PC-3 (cell line): ENCODE measurements around the gene LPCAT1. TPM values are rescaled to one million over a fixed set of nuclear protein-coding genes. Genes with fewer than 3 reads are reported as not detected.

Source experiments
- ATAC-seq: fragments of 200-7000 bp; cut with Tn5 transposase; 2 replicates; pipeline ENCODE4 v1.9.1; 2020; ENCODE audit warnings: mild to moderate bottlenecking, moderate library complexity
- BruUV-seq: library from RNA; stranded (reverse); fragments of 400-500 nt; replicated peaks from 2 replicates; lab custom pipeline; 2021; lab: Mats Ljungman, UMichigan
- CTCF ChIA-PET: fragments of 300-600 bp; sonication (Branson Sonifier 250); formaldehyde crosslinking; loops from one replicate; lab custom pipeline; 2022; ENCODE audit warnings: antibody characterized with exemption; lab: Charles Lee
- POLR2A ChIA-PET: fragments of 300-600 bp; sonication (Branson Sonifier 250); formaldehyde crosslinking; loops from one replicate; lab custom pipeline; 2022; ENCODE audit warnings: antibody characterized with exemption; ENCODE audit not compliant: unreplicated experiment; lab: Charles Lee
- DNase-seq: peaks from one replicate; pipeline ENCODE4 v3.0.0-alpha.2; 2015
- H2AFZ ChIP-seq: fragments of 300-600 bp; sonication (generic); 2 replicates; pipeline ENCODE4 v1.6.0; 2016; ENCODE audit warnings: antibody characterized with exemption, low read length
- H3F3A ChIP-seq: fragments of 300-600 bp; sonication (generic); one replicate; pipeline ENCODE4 v1.6.0; 2017; ENCODE audit warnings: antibody characterized with exemption, low read length, control low read depth, mild to moderate bottlenecking; ENCODE audit not compliant: unreplicated experiment
- H3K27ac ChIP-seq: fragments of 300-600 bp; sonication (generic); 2 replicates; pipeline ENCODE4 v1.5.1; 2016; ENCODE audit warnings: mild to moderate bottlenecking, low read length
- H3K27me3 ChIP-seq: fragments of 300-600 bp; sonication (generic); 2 replicates; pipeline ENCODE4 v1.6.1; 2016; ENCODE audit warnings: low read length, mixed read lengths
- H3K36me3 ChIP-seq: fragments of 300-600 bp; sonication (generic); 2 replicates; pipeline ENCODE4 v1.6.1; 2016; ENCODE audit warnings: low read depth, mixed run types, low read length, mixed read lengths
- H3K4me1 ChIP-seq: fragments of 300-600 bp; sonication (generic); 2 replicates; pipeline ENCODE4 v1.5.1; 2016; ENCODE audit warnings: low read length; ENCODE audit not compliant: insufficient read depth
- H3K4me2 ChIP-seq: fragments of 300-600 bp; sonication (generic); 2 replicates; pipeline ENCODE4 v1.6.0; 2016; ENCODE audit warnings: low read length
- H3K4me3 ChIP-seq: fragments of 300-600 bp; sonication (generic); 2 replicates; pipeline ENCODE4 v1.5.1; 2016; ENCODE audit warnings: mild to moderate bottlenecking, low read length, mixed read lengths
- H3K79me2 ChIP-seq: fragments of 300-600 bp; sonication (generic); 2 replicates; pipeline ENCODE4 v1.6.1; 2017; ENCODE audit warnings: low read length, mixed read lengths
- H3K9ac ChIP-seq: fragments of 300-600 bp; sonication (generic); 2 replicates; pipeline ENCODE4 v1.6.0; 2016; ENCODE audit warnings: mild to moderate bottlenecking, low read length
- H3K9me2 ChIP-seq: fragments of 300-600 bp; sonication (generic); replicated peaks from 2 replicates; pipeline ENCODE4 v1.6.1; 2016; ENCODE audit warnings: mixed run types, low read length, mixed read lengths
- H3K9me3 ChIP-seq: fragments of 300-600 bp; sonication (generic); 2 replicates; pipeline ENCODE4 v1.6.1; 2016; ENCODE audit warnings: low read length, mixed read lengths
- H4K20me1 ChIP-seq: fragments of 300-600 bp; sonication (generic); 2 replicates; pipeline ENCODE4 v1.6.1; 2016; ENCODE audit warnings: low read length, mixed read lengths
- EZH2 ChIP-seq: fragments of 300-600 bp; sonication (generic); IDR thresholded peaks from one replicate; pipeline ENCODE4 v1.6.1; 2017; ENCODE audit warnings: antibody characterized with exemption, mild to moderate bottlenecking, low read length; ENCODE audit not compliant: unreplicated experiment
- EZH2phosphoT487 ChIP-seq: fragments of 300-600 bp; sonication (generic); IDR thresholded peaks from 2 replicates; pipeline ENCODE4 v1.6.1; 2018; ENCODE audit warnings: mild to moderate bottlenecking, antibody characterized with exemption, low read length, borderline replicate concordance
- intact Hi-C: fragments of 100-400 bp; cut with micrococcal nuclease; formaldehyde crosslinking; loops from 2 replicates; pipeline ENCODE4 v1.9.0; 2023
- total RNA-seq: library from RNA; depleted of rRNA; stranded (reverse); fragments of >200 nt; gene quantifications from 2 replicates; pipeline ENCODE4 v1.2.3, GENCODE V29; 2014
- TF ChIP-seq, protein P1 (sequence below): fragments of 300-600 bp; sonication (generic); conservative IDR thresholded peaks from 2 replicates; pipeline ENCODE4 v1.5.1; 2017; ENCODE audit warnings: antibody characterized with exemption, low read depth, mild to moderate bottlenecking, low read length

Gene LPCAT1
- total RNA-seq, 1 experiment from 2014 or later: 121 TPM

- Histone ChIP-seq H3K9me2 (no peaks in the 10 kb centered on the region), H3K79me2 (peaks cover 90% of the 10 kb centered on the region), H4K20me1 (peaks cover 11% of the 10 kb centered on the region), H3K4me3 (no peak overlapping the region), H2AFZ (no peak overlapping the region), H3K36me3 (peaks cover 51% of the 10 kb centered on the region), H3K4me2 (peak overlapping the region; percentile 72), H3K27ac (peak overlapping the region; percentile 97), H3K9me3 (no peaks in the 10 kb centered on the region), H3K27me3 (no peaks in the 10 kb centered on the region), H3K4me1 (peaks cover 74% of the 10 kb centered on the region), H3K9ac (peak overlapping the region; percentile 88; the same call in 1 of the 2 replicates), H3F3A (peaks cover 13% of the 10 kb centered on the region)
- POLR2A ChIA-PET: no interaction called here
- ATAC-seq (no peak), DNase-seq (no peak)
- CTCF ChIA-PET: no interaction called here
- intact Hi-C loops: loop anchor here (2.0 kb wide), 2 partner anchors 83 to 123 kb away; no protein-coding TSS in a partner anchor
- BruUV-seq: no TSS peak
- TF ChIP-seq EZH2phosphoT487: no peak
- TF ChIP-seq, protein P1, sequence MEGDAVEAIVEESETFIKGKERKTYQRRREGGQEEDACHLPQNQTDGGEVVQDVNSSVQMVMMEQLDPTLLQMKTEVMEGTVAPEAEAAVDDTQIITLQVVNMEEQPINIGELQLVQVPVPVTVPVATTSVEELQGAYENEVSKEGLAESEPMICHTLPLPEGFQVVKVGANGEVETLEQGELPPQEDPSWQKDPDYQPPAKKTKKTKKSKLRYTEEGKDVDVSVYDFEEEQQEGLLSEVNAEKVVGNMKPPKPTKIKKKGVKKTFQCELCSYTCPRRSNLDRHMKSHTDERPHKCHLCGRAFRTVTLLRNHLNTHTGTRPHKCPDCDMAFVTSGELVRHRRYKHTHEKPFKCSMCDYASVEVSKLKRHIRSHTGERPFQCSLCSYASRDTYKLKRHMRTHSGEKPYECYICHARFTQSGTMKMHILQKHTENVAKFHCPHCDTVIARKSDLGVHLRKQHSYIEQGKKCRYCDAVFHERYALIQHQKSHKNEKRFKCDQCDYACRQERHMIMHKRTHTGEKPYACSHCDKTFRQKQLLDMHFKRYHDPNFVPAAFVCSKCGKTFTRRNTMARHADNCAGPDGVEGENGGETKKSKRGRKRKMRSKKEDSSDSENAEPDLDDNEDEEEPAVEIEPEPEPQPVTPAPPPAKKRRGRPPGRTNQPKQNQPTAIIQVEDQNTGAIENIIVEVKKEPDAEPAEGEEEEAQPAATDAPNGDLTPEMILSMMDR: no peak
- no peak for TF ChIP-seq EZH2
Measured at GRCh38 chr5:1517838-1518237, 5.9 kb downstream of the LPCAT1 start.

DNA sequence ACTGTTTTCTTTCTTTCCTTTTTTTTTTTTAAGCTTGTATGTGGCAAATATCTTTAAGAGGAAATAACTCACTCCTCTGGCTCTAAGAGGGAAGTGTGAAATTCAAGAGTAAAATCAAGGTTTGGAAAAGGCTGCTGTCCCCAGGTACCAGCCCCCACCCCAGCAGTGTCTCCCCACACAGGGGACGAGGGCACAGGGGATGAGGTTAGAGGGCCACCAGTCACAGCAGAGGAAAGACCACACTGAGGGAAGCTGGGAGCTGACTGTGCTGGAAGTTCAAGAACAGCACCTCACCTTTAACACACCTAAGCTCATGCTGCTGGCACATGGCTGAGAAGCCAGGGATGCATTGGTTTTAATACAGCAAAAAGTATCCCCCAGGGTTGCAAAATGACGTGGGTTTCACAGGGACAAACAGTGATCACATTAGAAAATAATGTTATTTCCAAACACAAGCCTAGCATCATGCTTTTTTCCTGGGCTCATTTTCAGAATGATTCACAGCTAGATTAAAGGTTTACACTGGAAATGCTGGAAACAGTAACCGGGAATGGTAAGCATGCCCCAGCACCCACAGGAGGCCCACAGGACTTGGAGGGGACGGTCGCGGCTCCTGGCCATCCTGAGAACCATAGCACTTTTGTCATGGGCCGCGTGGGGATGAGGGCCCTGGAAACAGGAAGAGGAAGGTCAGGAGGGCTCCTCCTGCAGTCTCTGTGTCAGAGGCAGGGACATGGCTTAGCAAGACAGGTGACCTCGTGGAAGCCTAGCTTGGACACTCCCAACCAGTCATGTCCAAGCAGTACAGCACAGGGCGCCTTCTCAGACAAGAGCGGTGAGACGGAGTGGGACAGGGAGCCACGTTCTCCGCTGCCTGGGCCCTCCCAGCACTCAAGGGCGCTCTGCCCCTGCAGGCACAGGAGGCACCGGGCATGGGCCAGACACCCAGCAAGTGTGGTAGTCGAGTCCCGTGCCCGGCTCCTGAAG lies 6.9 kb downstream of the LPCAT1 start:
- Histone ChIP-seq H3K9me3 (no peaks in the 10 kb centered on the region), H3K79me2 (peaks cover 90% of the 10 kb centered on the region), H3K4me1 (peaks cover 83% of the 10 kb centered on the region), H3K4me3 (peak overlapping the region; percentile 21; the same call in 1 of the 2 replicates), H3K9me2 (no peaks in the 10 kb centered on the region), H2AFZ (no peak overlapping the region), H3K27me3 (no peaks in the 10 kb centered on the region), H3K36me3 (peaks cover 58% of the 10 kb centered on the region), H3K4me2 (peak overlapping the region; percentile 72), H3K27ac (peak overlapping the region; percentile 97), H3K9ac (peak overlapping the region; percentile 88), H4K20me1 (peaks cover 12% of the 10 kb centered on the region), H3F3A (peaks cover 13% of the 10 kb centered on the region)
- intact Hi-C loops: loop anchor here (2.0 kb wide), 2 partner anchors 84 to 124 kb away; no protein-coding TSS in a partner anchor
- ChIA-PET CTCF (interaction anchor here (0.6 kb wide), 1 partner anchor 37 kb away, joined by 6 read pairs; no protein-coding TSS in a partner anchor), POLR2A (interaction anchor here (0.6 kb wide), 2 partner anchors 26 to 39 kb away, joined by 3 read pairs; no protein-coding TSS in a partner anchor)
- peak; percentile 87 for DNase-seq
- no TSS peak for BruUV-seq
- peak; percentile 40 for ATAC-seq
- TF ChIP-seq EZH2phosphoT487: no peak
- TF ChIP-seq EZH2: no peak
- TF ChIP-seq, protein P1: no peak
